A673 (cell line): ENCODE data around the gene DPF3. TPM values are rescaled to one million over a fixed set of nuclear protein-coding genes. Genes with fewer than 3 reads are reported as not detected.

Source experiments
- BruUV-seq: library from RNA; stranded (reverse); fragments of 400-500 nt; replicated peaks from 2 replicates; lab custom pipeline; 2021; lab: Mats Ljungman, UMichigan
- CTCF ChIA-PET: fragments of 300-600 bp; sonication (Branson Sonifier 250); formaldehyde crosslinking; loops from one replicate; lab custom pipeline; 2022; ENCODE audit warnings: antibody characterized with exemption; lab: Charles Lee
- POLR2A ChIA-PET: fragments of 300-600 bp; sonication (Branson Sonifier 250); formaldehyde crosslinking; loops from one replicate; lab custom pipeline; 2022; ENCODE audit warnings: antibody characterized with exemption; ENCODE audit not compliant: low non-redundant PET; lab: Charles Lee
- DNase-seq: peaks from one replicate; pipeline ENCODE4 v3.0.0-alpha.2; 2015; ENCODE audit warnings: low spot score
- H3K27ac ChIP-seq: fragments of 200-600 bp; sonication (generic); 2 replicates; pipeline ENCODE4 v1.5.1; 2016; ENCODE audit warnings: mixed run types, low read depth, mild to moderate bottlenecking, mixed read lengths, antibody characterized with exemption, low read length; ENCODE audit not compliant: poor library complexity, severe bottlenecking
- H3K27me3 ChIP-seq: fragments of 200-600 bp; sonication (generic); replicated peaks from 2 replicates; pipeline ENCODE4 v1.6.1; 2017; ENCODE audit warnings: mixed run types, low read depth, mild to moderate bottlenecking, mixed read lengths, antibody characterized with exemption, low read length; ENCODE audit not compliant: insufficient read depth, poor library complexity
- H3K36me3 ChIP-seq: fragments of 200-600 bp; sonication (generic); 2 replicates; pipeline ENCODE4 v1.6.1; 2016; ENCODE audit warnings: mixed run types, mild to moderate bottlenecking, mixed read lengths, antibody characterized with exemption, low read length; ENCODE audit not compliant: insufficient read depth, poor library complexity, severe bottlenecking
- H3K4me1 ChIP-seq: fragments of 200-600 bp; sonication (generic); 2 replicates; pipeline ENCODE4 v1.6.1; 2017; ENCODE audit warnings: mixed run types, mild to moderate bottlenecking, mixed read lengths, antibody characterized with exemption, low read length; ENCODE audit not compliant: insufficient read depth, poor library complexity, severe bottlenecking
- H3K4me3 ChIP-seq: fragments of 200-600 bp; sonication (generic); 2 replicates; pipeline ENCODE4 v1.5.1; 2016; ENCODE audit warnings: low read depth, mixed run types, mild to moderate bottlenecking, mixed read lengths, low read length; ENCODE audit not compliant: poor library complexity, severe bottlenecking
- H3K9me3 ChIP-seq: fragments of 200-600 bp; sonication (generic); 2 replicates; pipeline ENCODE4 v1.6.1; 2016; ENCODE audit warnings: mixed run types, low read depth, mild to moderate bottlenecking, mixed read lengths, antibody characterized with exemption, low read length; ENCODE audit not compliant: poor library complexity, severe bottlenecking
- EZH2 ChIP-seq: fragments of 200-600 bp; sonication (generic); IDR thresholded peaks from 2 replicates; pipeline ENCODE4 v1.6.1; 2017; ENCODE audit warnings: borderline replicate concordance, low read depth, mild to moderate bottlenecking, mixed read lengths, antibody characterized with exemption, low read length; ENCODE audit not compliant: poor library complexity, severe bottlenecking
- intact Hi-C: fragments of 100-400 bp; cut with micrococcal nuclease; formaldehyde crosslinking; loops from one replicate; pipeline ENCODE4 v1.10.0; 2022; ENCODE audit not compliant: unreplicated experiment
- total RNA-seq: library from RNA; stranded (reverse); gene quantifications from 2 replicates; pipeline ENCODE4 v1.2.3, GENCODE V29; 2021
- TF ChIP-seq, protein P1 (sequence below): fragments of 300-800, 200-600 bp; sonication (generic); conservative IDR thresholded peaks from 2 replicates; pipeline ENCODE4 v1.5.1; 2017; ENCODE audit warnings: low read depth, mild to moderate bottlenecking, antibody characterized with exemption, low read length, moderate library complexity, mixed read lengths

DPF3 gene
- total RNA-seq, 1 experiment from 2014 or later: 15.7 TPM

DNA sequence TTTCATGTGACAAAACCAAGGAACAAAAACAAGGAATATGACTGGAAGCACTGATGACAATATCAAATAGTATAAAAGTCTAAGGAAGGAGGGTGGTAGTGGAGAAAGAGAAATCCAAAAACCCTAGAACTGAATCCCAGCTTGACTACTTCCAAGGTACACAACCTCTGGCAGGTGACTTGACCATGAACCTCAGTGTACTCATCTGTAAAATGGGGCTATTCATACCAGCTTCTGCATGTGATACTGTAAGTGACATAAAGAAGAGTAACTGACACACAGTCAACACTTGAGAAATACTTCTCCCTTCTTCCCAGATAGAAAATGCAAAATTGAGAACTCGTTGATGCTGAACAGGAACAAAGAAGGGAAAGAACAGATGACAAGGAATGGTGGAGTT, 10.3 kb upstream of the DPF3 start:
- ChIA-PET POLR2A (no interaction called here), CTCF (interaction anchor here (1.4 to 2.2 kb wide), 4 partner anchors 10 to 391 kb away, joined by 5 to 17 read pairs (median 12); partner anchors contain the start of gene DPF3)
- H3K4me3 ChIP-seq: no peak overlapping the region
- H3K36me3 ChIP-seq: no peaks in the 10 kb centered on the region
- intact Hi-C loops: no loop called here
- no peaks in the 10 kb centered on the region for H3K27me3 ChIP-seq
- no TSS peak for BruUV-seq
- peaks cover 33% of the 10 kb centered on the region for H3K4me1 ChIP-seq
- no peaks in the 10 kb centered on the region for H3K9me3 ChIP-seq
- no peak overlapping the region for H3K27ac ChIP-seq
- DNase-seq: no peak
- no peak for TF ChIP-seq EZH2
- TF ChIP-seq, protein P1, sequence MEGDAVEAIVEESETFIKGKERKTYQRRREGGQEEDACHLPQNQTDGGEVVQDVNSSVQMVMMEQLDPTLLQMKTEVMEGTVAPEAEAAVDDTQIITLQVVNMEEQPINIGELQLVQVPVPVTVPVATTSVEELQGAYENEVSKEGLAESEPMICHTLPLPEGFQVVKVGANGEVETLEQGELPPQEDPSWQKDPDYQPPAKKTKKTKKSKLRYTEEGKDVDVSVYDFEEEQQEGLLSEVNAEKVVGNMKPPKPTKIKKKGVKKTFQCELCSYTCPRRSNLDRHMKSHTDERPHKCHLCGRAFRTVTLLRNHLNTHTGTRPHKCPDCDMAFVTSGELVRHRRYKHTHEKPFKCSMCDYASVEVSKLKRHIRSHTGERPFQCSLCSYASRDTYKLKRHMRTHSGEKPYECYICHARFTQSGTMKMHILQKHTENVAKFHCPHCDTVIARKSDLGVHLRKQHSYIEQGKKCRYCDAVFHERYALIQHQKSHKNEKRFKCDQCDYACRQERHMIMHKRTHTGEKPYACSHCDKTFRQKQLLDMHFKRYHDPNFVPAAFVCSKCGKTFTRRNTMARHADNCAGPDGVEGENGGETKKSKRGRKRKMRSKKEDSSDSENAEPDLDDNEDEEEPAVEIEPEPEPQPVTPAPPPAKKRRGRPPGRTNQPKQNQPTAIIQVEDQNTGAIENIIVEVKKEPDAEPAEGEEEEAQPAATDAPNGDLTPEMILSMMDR: no peak

DNA sequence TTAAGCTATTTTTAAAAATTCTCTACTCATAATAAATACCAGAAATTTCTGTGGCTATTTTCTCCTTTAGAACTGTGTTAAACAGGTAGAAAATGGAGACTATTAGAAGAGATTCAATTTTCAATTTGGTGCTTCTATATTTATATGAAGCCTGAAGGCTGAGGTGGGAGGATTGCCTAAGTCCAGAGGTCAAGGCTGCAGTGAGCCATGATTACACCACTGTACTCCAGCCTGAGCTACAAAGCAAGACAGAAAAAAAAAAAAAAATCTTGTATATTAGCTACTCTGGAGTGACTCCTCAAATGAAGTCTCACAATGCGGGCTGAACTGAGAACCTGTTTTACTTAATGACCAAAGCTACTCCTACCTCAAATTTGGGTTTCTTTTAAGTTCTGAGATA, 9.8 kb upstream of the DPF3 start:
- Histone ChIP-seq H3K9me3 (no peaks in the 10 kb centered on the region), H3K4me1 (peaks cover 28% of the 10 kb centered on the region), H3K36me3 (no peaks in the 10 kb centered on the region), H3K27me3 (no peaks in the 10 kb centered on the region), H3K4me3 (no peak overlapping the region), H3K27ac (no peak overlapping the region)
- ChIA-PET CTCF (interaction anchor here (0.7 to 2.2 kb wide), 4 partner anchors 384 to 390 kb away, joined by 4 to 17 read pairs (median 6); no protein-coding TSS in a partner anchor), POLR2A (no interaction called here)
- DNase-seq: no peak
- intact Hi-C loops: no loop called here
- no TSS peak for BruUV-seq
- TF ChIP-seq EZH2: no peak
- TF ChIP-seq, protein P1: no peak

DNA sequence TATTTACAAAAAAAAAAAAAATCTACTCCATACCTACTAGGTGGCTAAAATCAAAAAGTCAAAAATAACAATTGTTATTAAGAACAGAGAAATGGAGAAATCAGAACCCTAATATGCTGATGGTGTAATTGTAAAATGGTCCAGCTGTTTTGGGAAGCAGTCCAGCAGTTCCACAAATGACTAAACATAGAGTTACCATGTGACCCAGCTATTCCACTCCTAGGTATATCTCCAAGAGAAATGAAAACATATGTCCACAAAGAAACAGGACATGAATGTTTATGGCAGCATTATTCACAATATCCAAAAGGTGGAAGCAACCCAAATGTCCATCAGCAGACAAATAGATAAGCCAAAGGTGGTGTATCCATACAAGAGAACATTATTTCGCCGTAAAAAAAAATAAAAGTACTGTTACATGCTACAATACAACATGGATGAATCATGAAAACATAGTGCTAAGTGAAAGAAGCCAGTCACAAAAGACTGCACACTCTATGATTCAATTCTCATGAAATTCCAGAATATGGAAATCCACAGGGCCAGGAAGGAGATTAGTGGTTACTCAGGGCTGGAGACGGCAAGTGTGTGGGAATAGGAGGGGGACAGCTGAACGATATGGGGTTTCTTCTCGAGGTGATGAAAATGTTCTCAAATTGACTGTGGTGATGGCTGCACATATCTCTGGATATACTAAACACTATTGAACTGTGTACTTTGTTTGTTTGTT, 9.1 kb upstream of the DPF3 start:
- peaks cover 20% of the 10 kb centered on the region for H3K4me1 ChIP-seq
- H3K27ac ChIP-seq: no peak overlapping the region
- H3K36me3 ChIP-seq: no peaks in the 10 kb centered on the region
- no peaks in the 10 kb centered on the region for H3K27me3 ChIP-seq
- DNase-seq: no peak
- TF ChIP-seq EZH2: no peak
- TF ChIP-seq, protein P1: no peak
- BruUV-seq: no TSS peak
- intact Hi-C loops: no loop called here
- POLR2A ChIA-PET: no interaction called here
- no peak overlapping the region for H3K4me3 ChIP-seq
- H3K9me3 ChIP-seq: no peaks in the 10 kb centered on the region
- CTCF ChIA-PET: interaction anchor here (0.6 to 1.8 kb wide), 4 partner anchors 14 to 389 kb away, joined by 4 to 8 read pairs (median 4); no protein-coding TSS in a partner anchor
